RCC 7860 (cell line): ENCODE results near the gene ADGRD1.

Source experiments
- DNase-seq: peaks from one replicate; pipeline ENCODE4 v3.0.0-alpha.2; 2015; ENCODE audit warnings: low spot score
- FAIRE-seq: peaks from 2 replicates; lab custom pipeline; 2012; peaks lifted over from hg19 to GRCh38; lab: Jason Lieb, UNC

The ADGRD1 gene

GRCh38 chr12:131003716-131004045 is 50.0 kb downstream of the ADGRD1 start:
- FAIRE-seq (no peak), DNase-seq (no peak)

- DNase-seq (no peak), FAIRE-seq (no peak)
Observed at GRCh38 chr12:131004166-131004565, 50.5 kb downstream of the ADGRD1 start.

GRCh38 chr12:131005161-131006035 is 51.7 kb downstream of the ADGRD1 start:
- FAIRE-seq (no peak), DNase-seq (no peak)

- FAIRE-seq (no peak), DNase-seq (no peak)
Observed at GRCh38 chr12:131006036-131006735, 52.5 kb downstream of the ADGRD1 start.

GRCh38 chr12:131007031-131007739 is 53.5 kb downstream of the ADGRD1 start:
- DNase-seq: no peak
- no peak for FAIRE-seq

- no peak for FAIRE-seq
- no peak for DNase-seq
Observed at GRCh38 chr12:131007740-131008117, 54.0 kb downstream of the ADGRD1 start.

- FAIRE-seq (no peak), DNase-seq (no peak)
Observed at GRCh38 chr12:131008131-131008912, 54.6 kb downstream of the ADGRD1 start.

GRCh38 chr12:131008913-131009270 is 55.2 kb downstream of the ADGRD1 start:
- FAIRE-seq (no peak), DNase-seq (no peak)

- no peak for FAIRE-seq
- no peak for DNase-seq
Observed at GRCh38 chr12:131009595-131010395, 56.1 kb downstream of the ADGRD1 start.

- no peak for FAIRE-seq
- no peak for DNase-seq
Observed at GRCh38 chr12:131010396-131011131, 56.9 kb downstream of the ADGRD1 start.

GRCh38 chr12:131011165-131012079 is 57.7 kb downstream of the ADGRD1 start:
- no peak for FAIRE-seq
- no peak for DNase-seq

GRCh38 chr12:131012279-131013069 is 58.8 kb downstream of the ADGRD1 start:
- FAIRE-seq (no peak), DNase-seq (no peak)

- no peak for DNase-seq
- FAIRE-seq: no peak
Observed at GRCh38 chr12:131013118-131013517, 59.4 kb downstream of the ADGRD1 start.

- no peak for FAIRE-seq
- DNase-seq: no peak
Observed at GRCh38 chr12:131014343-131014742, 60.6 kb downstream of the ADGRD1 start.

- no peak for DNase-seq
- FAIRE-seq: no peak
Observed at GRCh38 chr12:131015581-131016337, 62.1 kb downstream of the ADGRD1 start.

GRCh38 chr12:131017477-131017991 is 63.8 kb downstream of the ADGRD1 start:
- FAIRE-seq (no peak), DNase-seq (no peak)
